ENCODE data around the gene WNT8A. TPM values are rescaled to one million over a fixed set of nuclear protein-coding genes. Genes with fewer than 3 reads are reported as not detected.
A peak's percentile ranks its signal among the peaks of the same experiment; 100 is the strongest.

WNT8A gene, protein sequence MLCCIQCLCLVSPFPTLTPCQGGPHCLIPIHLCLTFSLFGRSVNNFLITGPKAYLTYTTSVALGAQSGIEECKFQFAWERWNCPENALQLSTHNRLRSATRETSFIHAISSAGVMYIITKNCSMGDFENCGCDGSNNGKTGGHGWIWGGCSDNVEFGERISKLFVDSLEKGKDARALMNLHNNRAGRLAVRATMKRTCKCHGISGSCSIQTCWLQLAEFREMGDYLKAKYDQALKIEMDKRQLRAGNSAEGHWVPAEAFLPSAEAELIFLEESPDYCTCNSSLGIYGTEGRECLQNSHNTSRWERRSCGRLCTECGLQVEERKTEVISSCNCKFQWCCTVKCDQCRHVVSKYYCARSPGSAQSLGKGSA
- total RNA-seq (2021; ENCODE audit: unreplicated experiment), result not detected
- not detected in 2 replicates for polyA plus RNA-seq (2012)
- Bru-seq, nascent RNA, result not detected
- percentile 9 among the genes with signal in this experiment for BruChase-seq, experiment 1, labeled RNA remaining after a 6-hour chase
- percentile 9 among the genes with signal in this experiment for BruChase-seq, experiment 2, labeled RNA remaining after a 2-hour chase
- long read RNA-seq, result 0 reads

DNA sequence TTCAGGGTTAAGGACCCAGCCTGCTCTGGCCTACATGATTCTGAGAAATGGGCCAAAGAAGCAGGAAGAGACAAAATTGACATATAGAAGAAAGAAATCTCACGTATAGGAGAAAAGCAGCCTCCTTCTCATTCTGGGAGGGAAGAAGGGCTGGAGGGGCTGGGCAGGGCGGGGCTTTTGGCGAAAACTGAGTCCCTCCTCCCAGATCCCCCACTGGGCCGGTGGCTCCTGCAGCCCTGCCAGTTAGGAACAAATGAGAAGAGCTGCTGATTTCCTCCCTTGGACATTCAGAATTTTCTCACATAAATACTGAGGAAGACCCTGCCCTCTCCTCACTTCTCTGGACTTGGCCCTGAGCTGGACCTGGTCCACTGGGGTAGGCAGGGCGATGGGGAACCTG, at the start of gene WNT8A:
Gene WNT8A, plus strand, starts transcription at position 332 of the 400 bp plus-strand sequence. CDS start 95 bp downstream, outside the sequence.
- ChIA-PET RAD21 (ENCODE audit: low non-redundant PET in 1 of 2, low total read pairs in 2 of 2, uncharacterized antibody in 2 of 2, unreplicated experiment in 2 of 2) (no interaction called here), CTCF (interaction anchor here (0.7 kb wide), 1 partner anchor 270 kb away, joined by 3 read pairs; no protein-coding TSS in a partner anchor), POLR2A (no interaction called here)
- Histone ChIP-seq H2AFZ (ENCODE audit: low read depth, low read length, poor library complexity, severe bottlenecking) (no peak within 1 kb of the TSS), H3K27ac (ENCODE audit: low read depth, low read length) (no peak within 1 kb of the TSS), H3K79me2 (ENCODE audit: insufficient read depth, low read length) (no peaks in the 10 kb centered on the region), H3K4me2 (ENCODE audit: low read length) (no peak within 1 kb of the TSS), H3K9me3 (ENCODE audit: control insufficient read depth in 1 of 2, insufficient read depth in 1 of 2, low read depth in 1 of 2, low read length in 2 of 2) (no peaks in the 10 kb centered on the region), H3K36me3 (ENCODE audit: control insufficient read depth in 1 of 2, insufficient read depth in 2 of 2, low read length in 2 of 2) (no peaks in the 10 kb centered on the region), H3K4me1 (ENCODE audit: control insufficient read depth in 1 of 2, insufficient read depth in 2 of 2, low read length in 2 of 2) (no peaks in the 10 kb centered on the region), H3K27me3 (ENCODE audit: insufficient read depth, low read length) (no peaks in the 10 kb centered on the region; the same call in 1 of the 2 replicates), H4K20me1 (ENCODE audit: insufficient read depth) (no peaks in the 10 kb centered on the region), H3K9me2 (ENCODE audit: insufficient read depth) (no peaks in the 10 kb centered on the region), H3K9ac (ENCODE audit: low read length) (no peak within 1 kb of the TSS), H3K4me3 (replicated peaks in 1 of 2; ENCODE audit: low read depth in 1 of 2, low read length in 2 of 2) (no peak within 1 kb of the TSS)
- BruUV-seq (replicated peaks), result no TSS peak
- intact Hi-C loops (cut with micrococcal nuclease), result no loop called here
- no peak for ATAC-seq
- TF ChIP-seq EZH2phosphoT487 (IDR thresholded peaks at IDR 0.05; ENCODE audit: borderline replicate concordance) (no peak), ELF1 (IDR thresholded peaks at IDR 0.05; ENCODE audit: borderline replicate concordance, low read depth) (no peak), CBX3 (IDR thresholded peaks at IDR 0.05; ENCODE audit: low read depth) (no peak), POLR2AphosphoS5 (IDR thresholded peaks at IDR 0.05; ENCODE audit: low read depth, low read length) (no peak), EZH2 (IDR thresholded peaks at IDR 0.05) (no peak), SRF (IDR thresholded peaks at IDR 0.05; ENCODE audit: low read depth) (no peak), SIN3A (IDR thresholded peaks at IDR 0.05; ENCODE audit: low read depth) (no peak), TCF7L2 (IDR thresholded peaks at IDR 0.05; ENCODE audit: borderline replicate concordance, extremely low read depth, insufficient read depth, insufficient read length) (no peak), FOSL1 (IDR thresholded peaks at IDR 0.05; ENCODE audit: low read depth) (no peak), POLR2A (IDR thresholded peaks at IDR 0.05; ENCODE audit: borderline replicate concordance, extremely low read depth, insufficient read depth, insufficient read length) (no peak), EGR1 (IDR thresholded peaks at IDR 0.05; ENCODE audit: low read depth) (no peak), ZNF274 (IDR thresholded peaks at IDR 0.05; ENCODE audit: low read depth, low read length) (no peak), YY1 (IDR thresholded peaks at IDR 0.05; ENCODE audit: extremely low read depth, insufficient replicate concordance, low read depth, low read length) (no peak), CEBPB (IDR thresholded peaks at IDR 0.05; ENCODE audit: low read depth) (no peak)
- TF ChIP-seq, protein P1, sequence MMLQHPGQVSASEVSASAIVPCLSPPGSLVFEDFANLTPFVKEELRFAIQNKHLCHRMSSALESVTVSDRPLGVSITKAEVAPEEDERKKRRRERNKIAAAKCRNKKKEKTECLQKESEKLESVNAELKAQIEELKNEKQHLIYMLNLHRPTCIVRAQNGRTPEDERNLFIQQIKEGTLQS (IDR thresholded peaks at IDR 0.05), result no peak
- TF ChIP-seq, protein P2, sequence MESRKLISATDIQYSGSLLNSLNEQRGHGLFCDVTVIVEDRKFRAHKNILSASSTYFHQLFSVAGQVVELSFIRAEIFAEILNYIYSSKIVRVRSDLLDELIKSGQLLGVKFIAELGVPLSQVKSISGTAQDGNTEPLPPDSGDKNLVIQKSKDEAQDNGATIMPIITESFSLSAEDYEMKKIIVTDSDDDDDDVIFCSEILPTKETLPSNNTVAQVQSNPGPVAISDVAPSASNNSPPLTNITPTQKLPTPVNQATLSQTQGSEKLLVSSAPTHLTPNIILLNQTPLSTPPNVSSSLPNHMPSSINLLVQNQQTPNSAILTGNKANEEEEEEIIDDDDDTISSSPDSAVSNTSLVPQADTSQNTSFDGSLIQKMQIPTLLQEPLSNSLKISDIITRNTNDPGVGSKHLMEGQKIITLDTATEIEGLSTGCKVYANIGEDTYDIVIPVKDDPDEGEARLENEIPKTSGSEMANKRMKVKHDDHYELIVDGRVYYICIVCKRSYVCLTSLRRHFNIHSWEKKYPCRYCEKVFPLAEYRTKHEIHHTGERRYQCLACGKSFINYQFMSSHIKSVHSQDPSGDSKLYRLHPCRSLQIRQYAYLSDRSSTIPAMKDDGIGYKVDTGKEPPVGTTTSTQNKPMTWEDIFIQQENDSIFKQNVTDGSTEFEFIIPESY (IDR thresholded peaks at IDR 0.05; ENCODE audit: extremely low read depth, insufficient replicate concordance, low read length), result no peak
- DNase-seq (ENCODE audit: low read depth, low spot score), result no peak
